ENCODE results near the gene GNB4.

GNB4 gene

GRCh38 chr3:179451265-179452175 lies at the start of gene GNB4:
TSS of gene GNB4 (minus strand) at chr3:179451470. CDS start at chr3:179426200, 25,270 bp downstream.
- peak; percentile 68 for DNase-seq (ENCODE audit: low spot score)

GRCh38 chr3:179495483-179495882 lies 44.2 kb upstream of the GNB4 start:
- DNase-seq (ENCODE audit: low spot score) = no peak

GRCh38 chr3:179493260-179493659 lies 42.0 kb upstream of the GNB4 start:
- DNase-seq (ENCODE audit: low spot score) = no peak

GRCh38 chr3:179488213-179488612 lies 36.9 kb upstream of the GNB4 start:
- DNase-seq (ENCODE audit: low spot score) = no peak

- peak; percentile 15 for DNase-seq (ENCODE audit: low spot score)
Measured at GRCh38 chr3:179486806-179487205, 35.5 kb upstream of the GNB4 start.

GRCh38 chr3:179482857-179483256 lies 31.6 kb upstream of the GNB4 start:
- DNase-seq (ENCODE audit: low spot score) = no peak

GRCh38 chr3:179476215-179476614 lies 24.9 kb upstream of the GNB4 start:
- DNase-seq (ENCODE audit: low spot score) = no peak

DNA sequence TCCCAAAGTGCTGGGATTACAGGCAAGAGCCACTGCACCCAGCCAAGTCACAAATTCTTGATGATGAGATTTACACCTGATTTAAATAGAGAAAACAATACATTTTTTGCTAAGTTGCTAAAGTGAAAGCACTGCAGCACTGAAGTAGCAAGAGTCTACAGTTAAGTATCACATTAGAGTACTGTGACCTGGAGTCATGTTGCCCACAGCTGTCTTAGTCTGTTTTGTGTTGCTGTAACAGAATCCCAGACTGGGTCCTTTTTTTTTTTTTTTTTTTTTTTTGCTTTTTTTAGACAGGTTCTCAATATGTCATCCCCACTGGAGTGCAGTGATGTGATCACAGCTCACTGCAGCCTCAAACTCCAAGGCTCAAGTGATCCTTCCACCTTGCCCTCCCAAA lies 23.2 kb upstream of the GNB4 start:
- DNase-seq (ENCODE audit: low spot score) = no peak

GRCh38 chr3:179473565-179473964 lies 22.3 kb upstream of the GNB4 start:
- no peak for DNase-seq (ENCODE audit: low spot score)

DNA sequence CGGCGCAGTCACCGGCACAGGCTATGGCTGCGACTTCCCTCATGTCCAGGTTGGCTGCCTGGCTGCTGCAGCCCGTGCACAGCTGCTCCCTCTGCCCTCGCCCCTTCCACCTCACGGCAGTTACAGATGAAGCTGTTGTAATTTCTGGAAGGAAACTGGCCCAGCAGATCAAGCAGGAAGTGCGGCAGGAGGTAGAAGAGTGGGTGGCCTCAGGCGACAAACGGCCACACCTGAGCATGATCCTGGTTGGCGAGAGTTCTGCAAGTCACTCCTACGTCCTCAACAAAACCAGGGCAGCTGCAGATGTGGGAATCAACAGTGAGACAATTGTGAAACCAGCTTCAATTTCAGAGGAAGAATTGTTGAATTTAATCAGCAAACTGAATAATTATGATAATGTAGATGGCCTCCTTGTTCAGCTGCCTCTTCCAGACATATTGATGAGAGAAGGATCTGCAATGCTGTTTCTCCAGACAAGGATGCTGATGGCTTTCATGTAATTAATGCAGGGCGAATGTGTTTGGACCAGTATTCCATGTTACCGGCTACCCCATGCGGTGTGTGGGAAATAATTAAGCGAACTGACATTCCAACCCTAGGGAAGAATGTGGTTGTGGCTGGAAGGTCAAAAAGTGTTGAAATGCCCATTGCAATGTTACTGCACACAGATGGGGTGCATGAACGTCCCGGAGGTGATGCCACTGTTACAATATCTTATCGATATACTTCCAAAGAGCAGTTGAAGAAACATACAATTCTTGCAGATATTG lies 13.2 kb upstream of the GNB4 start:
- DNase-seq (ENCODE audit: low spot score) = no peak

- DNase-seq (ENCODE audit: low spot score) = no peak
Measured at GRCh38 chr3:179463319-179463718, 12.0 kb upstream of the GNB4 start.

DNA sequence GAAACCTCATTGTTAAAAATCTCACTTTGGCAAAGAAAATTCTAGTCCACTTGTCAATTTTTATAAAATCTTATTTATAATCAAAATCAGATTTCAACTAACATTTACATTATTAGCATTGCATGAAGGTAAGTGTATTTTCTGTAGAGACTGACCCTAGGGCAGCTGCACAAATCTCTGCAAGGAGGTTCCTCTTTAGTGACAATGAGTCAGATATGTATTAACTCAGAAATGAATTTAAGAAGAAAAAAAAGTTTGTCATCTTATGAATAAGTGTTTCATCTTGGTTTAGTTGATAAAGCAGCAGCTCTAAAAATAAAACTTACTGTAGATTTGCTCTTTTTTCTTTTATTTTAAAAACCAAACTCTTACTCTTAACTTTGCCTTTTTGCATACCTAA lies 9.0 kb upstream of the GNB4 start:
- no peak for DNase-seq (ENCODE audit: low spot score)

DNA sequence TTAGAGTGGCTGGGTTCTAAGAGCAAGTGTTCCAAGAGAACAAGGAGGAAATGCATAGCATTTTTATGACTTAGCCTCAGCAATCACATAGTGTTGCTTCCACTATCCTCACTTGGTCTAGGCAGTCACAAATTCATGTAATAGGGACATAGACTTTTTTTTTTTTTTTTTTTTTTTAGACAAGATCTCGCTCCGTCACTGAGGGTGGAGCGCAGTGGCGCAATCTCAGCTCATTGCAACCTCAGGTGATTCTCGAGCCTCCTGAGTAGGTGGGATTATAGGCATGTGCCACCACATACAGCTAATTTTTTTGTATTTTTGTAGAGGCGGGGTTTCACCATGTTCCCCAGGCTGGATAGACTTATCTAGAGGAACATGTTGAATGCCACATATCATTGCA lies 4.7 kb upstream of the GNB4 start:
- no peak for DNase-seq (ENCODE audit: low spot score)

DNA sequence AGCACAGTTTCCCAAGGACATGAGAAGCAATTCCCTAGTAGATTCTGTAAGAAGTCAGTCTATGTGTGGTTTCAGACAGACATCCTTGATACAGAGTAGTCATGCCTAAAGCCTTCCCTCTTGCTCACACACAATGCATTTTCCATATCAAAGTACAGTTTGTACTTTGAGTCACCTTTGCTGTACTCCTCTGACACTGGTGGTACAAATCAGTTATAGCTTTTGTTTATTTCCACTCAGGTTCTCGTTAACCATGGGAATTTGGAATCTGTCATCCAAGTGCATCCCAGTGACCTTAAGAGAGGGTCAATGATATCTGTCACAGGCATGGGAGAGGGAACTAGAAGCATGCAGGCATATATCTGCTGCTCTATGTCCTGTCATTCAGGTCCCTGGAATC lies 3.6 kb upstream of the GNB4 start:
- no peak for DNase-seq (ENCODE audit: low spot score)

DNA sequence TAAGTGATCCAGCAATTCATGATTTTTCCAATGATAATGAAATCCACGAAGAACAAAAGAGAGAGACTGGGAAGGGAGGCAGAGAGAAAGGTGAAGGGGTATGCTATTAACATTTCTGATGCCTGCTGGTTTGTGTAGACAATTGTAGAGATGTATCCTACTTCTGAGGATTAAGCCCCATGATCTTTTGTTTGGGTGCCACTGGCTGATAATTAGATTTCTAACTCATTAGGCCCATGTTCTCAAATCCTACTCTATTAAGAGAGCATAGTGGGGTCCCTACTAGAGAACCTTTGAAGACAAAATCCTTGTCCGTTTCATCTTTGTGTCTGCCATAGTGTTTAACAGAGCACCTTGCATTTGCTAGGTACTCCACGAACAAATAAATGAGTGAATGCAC lies 2.7 kb upstream of the GNB4 start:
- no peak for DNase-seq (ENCODE audit: low spot score)

DNA sequence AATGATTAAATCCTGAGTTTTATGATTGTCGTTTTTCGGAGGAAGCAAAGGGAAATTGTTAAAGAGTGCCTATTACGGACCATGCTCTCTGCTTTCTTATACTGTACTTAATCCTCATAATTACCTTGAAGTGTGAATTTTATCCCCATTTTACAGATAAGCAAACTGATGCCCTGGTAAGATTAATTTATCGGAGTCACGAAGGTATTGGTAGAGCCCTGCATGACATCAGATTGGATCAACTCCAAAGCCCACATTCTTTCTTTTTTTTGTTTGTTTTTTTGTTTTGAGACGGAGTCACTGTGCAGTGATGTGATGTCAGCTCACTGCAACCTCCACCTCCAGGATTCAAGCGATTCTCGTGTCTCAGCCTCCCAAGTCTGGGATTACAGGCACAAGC lies 1.6 kb upstream of the GNB4 start:
- no peak for DNase-seq (ENCODE audit: low spot score)

DNA sequence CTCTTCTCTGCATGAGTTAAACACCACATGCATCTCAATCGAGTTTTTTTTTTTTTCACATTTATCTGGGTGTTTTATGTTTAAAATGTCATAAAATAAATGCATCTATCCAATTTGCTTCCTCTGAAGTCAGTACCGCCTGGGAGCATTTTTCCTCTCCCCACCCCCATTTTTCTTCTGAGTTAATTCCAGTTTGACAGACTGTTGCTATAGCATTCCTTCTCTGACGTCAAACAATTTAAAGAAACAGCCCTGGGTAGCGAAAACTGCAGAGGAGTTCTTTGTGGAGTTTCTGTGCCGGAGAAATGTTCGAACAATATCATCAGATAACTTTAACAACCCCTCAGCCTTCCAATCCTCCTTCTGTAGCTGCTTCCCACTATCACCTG lies 900 bp upstream of the GNB4 start:
- DNase-seq (ENCODE audit: low spot score) = peak; percentile 16

DNA sequence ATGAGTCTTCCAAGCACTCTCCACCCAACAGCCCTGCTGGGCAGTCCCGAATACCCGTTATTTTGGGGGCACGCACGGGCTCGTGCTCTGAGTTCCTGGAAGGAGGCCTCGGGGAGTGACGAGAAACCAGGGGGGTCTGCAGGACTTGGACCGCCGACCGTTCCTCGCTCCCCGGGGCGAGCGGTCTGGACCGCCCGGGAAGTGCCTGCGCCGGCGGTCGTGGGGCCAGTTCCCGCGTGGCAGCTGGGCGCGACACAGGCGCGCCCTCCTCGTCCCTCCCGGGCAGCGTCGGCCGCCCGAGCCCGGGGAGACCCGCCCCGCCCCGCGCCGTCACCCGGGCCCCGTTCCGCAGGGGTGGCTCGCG lies 387 bp downstream of the GNB4 start:
- DNase-seq (ENCODE audit: low spot score) = peak; percentile 33

DNA sequence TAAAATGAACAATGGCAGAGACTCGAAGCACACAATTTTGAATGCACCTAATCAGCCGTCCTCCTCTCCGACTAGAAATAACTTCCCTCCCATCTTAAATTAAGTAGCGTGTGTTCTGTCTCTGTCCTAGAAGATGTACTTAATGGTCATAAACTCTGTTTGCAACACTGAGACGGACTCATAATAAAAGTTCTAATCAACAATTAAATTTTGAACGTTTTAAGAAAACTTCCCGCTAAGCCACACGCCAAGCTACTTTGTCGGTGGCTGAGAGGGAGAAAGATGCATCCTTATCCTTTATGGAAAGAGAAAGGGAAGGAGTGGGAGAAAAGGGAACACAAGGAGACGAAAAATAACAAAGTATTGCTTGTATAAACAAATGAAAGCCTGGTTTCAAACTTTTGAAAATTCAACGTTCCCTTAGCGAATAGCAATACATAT lies 989 bp downstream of the GNB4 start:
- no peak for DNase-seq (ENCODE audit: low spot score)

DNA sequence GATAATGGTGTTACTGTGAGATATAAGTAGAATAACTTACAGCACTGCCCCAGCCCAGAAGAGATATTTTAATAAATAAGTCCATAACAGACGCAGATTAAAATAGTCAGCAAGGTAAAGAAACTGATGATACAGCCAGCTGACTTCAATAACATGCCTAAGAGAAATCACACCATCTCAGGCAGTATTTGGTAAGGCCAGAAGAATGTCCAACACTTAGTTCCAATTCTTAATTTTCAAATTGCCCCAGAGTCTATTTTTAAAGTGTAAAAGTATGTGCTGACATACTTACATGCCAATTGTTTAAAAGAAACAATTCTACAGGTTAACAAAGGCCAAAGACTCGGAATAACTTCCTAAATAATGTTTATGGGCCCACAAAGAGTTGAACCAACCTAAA lies 1.6 kb downstream of the GNB4 start:
- no peak for DNase-seq (ENCODE audit: low spot score)

- no peak for DNase-seq (ENCODE audit: low spot score)
Measured at GRCh38 chr3:179447251-179447650, 4.0 kb downstream of the GNB4 start.

DNA sequence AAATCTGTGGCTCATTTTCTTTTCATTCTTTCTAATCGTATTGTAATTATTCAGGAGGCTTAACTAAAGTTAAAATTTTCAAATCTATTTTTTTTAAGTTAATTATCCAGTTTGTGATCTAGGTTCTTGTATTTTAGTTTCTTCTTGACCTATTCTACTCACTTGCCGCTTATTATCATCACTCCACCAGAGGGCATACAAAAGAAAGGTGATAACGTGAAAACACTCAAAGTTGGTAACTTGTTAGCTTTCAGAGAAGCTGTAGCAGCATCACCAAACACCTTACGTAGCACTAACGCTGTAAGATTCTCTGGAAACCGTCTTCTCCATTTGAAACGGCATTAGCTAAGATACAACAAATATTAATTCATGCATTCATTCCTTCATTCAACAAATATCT lies 4.8 kb downstream of the GNB4 start:
- DNase-seq (ENCODE audit: low spot score) = no peak

DNA sequence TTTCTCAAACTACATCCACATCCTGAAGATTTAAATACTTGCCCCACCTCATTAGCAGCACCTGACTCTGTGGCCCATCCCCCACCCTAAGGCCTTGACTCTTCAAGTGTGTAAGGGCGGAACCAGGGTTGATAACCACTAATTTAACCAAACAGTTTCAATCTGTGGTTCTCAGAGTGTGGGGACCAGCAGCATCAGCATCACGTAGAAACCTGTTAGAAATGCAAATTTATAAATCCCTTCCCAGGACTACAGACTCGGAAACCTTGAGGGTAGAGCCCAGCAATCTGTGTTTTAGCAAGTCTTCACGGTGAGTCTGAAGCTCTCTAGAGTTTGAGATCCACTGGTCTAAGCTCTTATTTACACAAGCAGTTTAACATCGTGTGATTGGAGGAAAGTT lies 12.4 kb downstream of the GNB4 start:
- DNase-seq (ENCODE audit: low spot score) = no peak

Data from globus pallidus (tissue), 1 donor.